NB4 (cell line): ENCODE results near the gene SEMA6B.

Experiments used
- DNase-seq: peaks from one replicate; pipeline ENCODE4 v3.0.0; 2010; ENCODE audit warnings: low read depth
- H3K4me3 ChIP-seq: one replicate; pipeline ENCODE4 v1.5.1; 2011; ENCODE audit warnings: mild to moderate bottlenecking, low read depth, low read length, moderate library complexity
- CTCF ChIP-seq: IDR thresholded peaks from one replicate; pipeline ENCODE4 v1.5.1; 2012; ENCODE audit warnings: low read depth, low read length
- MAX ChIP-seq: IDR thresholded peaks from 2 replicates; pipeline ENCODE4 v1.6.1; 2011; ENCODE audit warnings: low read depth, low read length
- MYC ChIP-seq: IDR thresholded peaks from 2 replicates; pipeline ENCODE4 v1.6.1; 2011; ENCODE audit warnings: low read depth, low read length
- POLR2A ChIP-seq: IDR thresholded peaks from 2 replicates; pipeline ENCODE4 v1.6.1; 2011; ENCODE audit warnings: mild to moderate bottlenecking; ENCODE audit not compliant: insufficient read length; ENCODE audit errors: extremely low read depth

The SEMA6B gene

GRCh38 chr19:4591320-4591719, 31.8 kb upstream of the SEMA6B start:
- TF ChIP-seq MYC (no peak), MAX (no peak), CTCF (no peak), POLR2A (no peak)
- DNase-seq, result no peak
- H3K4me3 ChIP-seq, result no peak overlapping the region

GRCh38 chr19:4590559-4590958, 31.1 kb upstream of the SEMA6B start:
- TF ChIP-seq POLR2A, result no peak
- no peak for TF ChIP-seq MAX
- DNase-seq, result no peak
- no peak overlapping the region for H3K4me3 ChIP-seq

- no peak overlapping the region for H3K4me3 ChIP-seq
- TF ChIP-seq CTCF (peak; percentile 54), MAX (no peak)
- DNase-seq, result peak; percentile 48
Observed at GRCh38 chr19:4589579-4590410, 30.3 kb upstream of the SEMA6B start.

- no peak for DNase-seq
- no peak for TF ChIP-seq MYC
- no peak for TF ChIP-seq MAX
- TF ChIP-seq POLR2A, result no peak
- TF ChIP-seq CTCF, result no peak
- no peak overlapping the region for H3K4me3 ChIP-seq
Observed at GRCh38 chr19:4588291-4588761, 28.8 kb upstream of the SEMA6B start.

GRCh38 chr19:4587527-4587926, 28.0 kb upstream of the SEMA6B start:
- TF ChIP-seq CTCF (no peak), MAX (no peak), POLR2A (no peak), MYC (no peak)

GRCh38 chr19:4586691-4587090, 27.2 kb upstream of the SEMA6B start:
- DNase-seq, result no peak
- no peak overlapping the region for H3K4me3 ChIP-seq
- TF ChIP-seq POLR2A (no peak), MYC (no peak), MAX (no peak), CTCF (no peak)

More at GRCh38 chr19:4587527-4587926, 28.0 kb upstream of the SEMA6B start:
- H3K4me3 ChIP-seq, result no peak overlapping the region
- DNase-seq, result no peak
